ENCODE measurements around the gene TVP23B. TPM values are rescaled to one million over a fixed set of nuclear protein-coding genes. Genes with fewer than 3 reads are reported as not detected.
A peak's percentile ranks its signal among the peaks of the same experiment; 100 is the strongest.
"Not testable (repeated sequence)": the region's sequence is repeated elsewhere in the genome, so short reads cannot be mapped to it uniquely, and the experiment has no call there.

The TVP23B gene
- total and polyA plus RNA-seq, 2 donors (not counting 3 experiments of a cell fraction or from before 2014, with no cell fraction given): 16.8 to 29.6 TPM

DNA sequence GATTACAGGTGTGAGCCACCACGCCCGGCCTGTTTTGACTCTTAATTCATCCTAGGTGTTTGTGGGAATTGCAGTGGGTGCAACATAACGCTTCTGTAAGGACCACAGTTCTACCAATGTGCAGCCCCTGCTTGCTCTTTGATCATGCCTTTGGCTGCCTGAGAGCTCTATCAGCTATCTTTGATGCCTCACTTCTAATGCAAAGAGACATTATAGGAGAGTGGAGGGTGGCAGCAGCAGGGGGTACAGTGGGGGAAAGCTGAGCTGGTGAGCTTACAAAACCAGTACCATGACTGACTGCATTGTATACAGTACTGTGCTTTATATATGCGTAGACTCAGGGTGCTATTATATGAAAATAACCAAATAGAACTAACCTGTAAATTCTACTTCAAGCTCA lies 10.4 kb upstream of the TVP23B start:
- H3K27me3 ChIP-seq (ENCODE audit: control insufficient read depth in 2 of 2, insufficient read depth in 2 of 2, low read length in 2 of 2); H3K4me1 ChIP-seq (ENCODE audit: control insufficient read depth, extremely low read depth, insufficient read depth, low read length); H3K9me1 ChIP-seq (replicated peaks; ENCODE audit: control insufficient read depth, extremely low read depth, insufficient read depth, low read length); H3K27ac ChIP-seq (ENCODE audit: insufficient read depth, low read depth, low read length); H3K36me3 ChIP-seq (ENCODE audit: control insufficient read depth in 2 of 2, extremely low read depth in 1 of 2, insufficient read depth in 2 of 2, low read length in 2 of 2); H3K9ac ChIP-seq (replicated peaks; ENCODE audit: extremely low read depth, insufficient read depth, low read length); H3K4me2 ChIP-seq (ENCODE audit: insufficient read depth, low read length); H2AFZ ChIP-seq (ENCODE audit: low read depth, low read length); H3K9me3 ChIP-seq (replicated peaks; ENCODE audit: control insufficient read depth, insufficient read depth, low read length); H3K4me3 ChIP-seq (replicated peaks in 1 of 3; ENCODE audit: insufficient read depth in 1 of 3, low read depth in 1 of 3, low read length in 3 of 3); H3K79me2 ChIP-seq (ENCODE audit: control insufficient read depth, insufficient read depth, low read length); BruUV-seq (replicated peaks); H4K20me1 ChIP-seq (replicated peaks; ENCODE audit: control insufficient read depth, extremely low read depth, insufficient read depth, low read length); dilution Hi-C loops (cut with MboI; ENCODE audit: extremely low pct_ligation_motif_present, low sequenced_read_pairs); FAIRE-seq; CTCF ChIA-PET; DNase-seq (ENCODE audit: low read depth, low spot score); POLR2A ChIA-PET; intact Hi-C loops (cut with micrococcal nuclease): not testable (repeated sequence)

- H3K27me3 ChIP-seq (ENCODE audit: control insufficient read depth in 2 of 2, insufficient read depth in 2 of 2, low read length in 2 of 2); CTCF ChIA-PET; H3K4me1 ChIP-seq (ENCODE audit: control insufficient read depth, extremely low read depth, insufficient read depth, low read length); H3K9me3 ChIP-seq (replicated peaks; ENCODE audit: control insufficient read depth, insufficient read depth, low read length); H3K9me1 ChIP-seq (replicated peaks; ENCODE audit: control insufficient read depth, extremely low read depth, insufficient read depth, low read length); H3K79me2 ChIP-seq (ENCODE audit: control insufficient read depth, insufficient read depth, low read length); H4K20me1 ChIP-seq (replicated peaks; ENCODE audit: control insufficient read depth, extremely low read depth, insufficient read depth, low read length); DNase-seq (ENCODE audit: low read depth, low spot score); H3K27ac ChIP-seq (ENCODE audit: insufficient read depth, low read depth, low read length); POLR2A ChIA-PET; dilution Hi-C loops (cut with MboI; ENCODE audit: extremely low pct_ligation_motif_present, low sequenced_read_pairs); H3K4me3 ChIP-seq (replicated peaks in 1 of 3; ENCODE audit: insufficient read depth in 1 of 3, low read depth in 1 of 3, low read length in 3 of 3); H2AFZ ChIP-seq (ENCODE audit: low read depth, low read length); intact Hi-C loops (cut with micrococcal nuclease); H3K9ac ChIP-seq (replicated peaks; ENCODE audit: extremely low read depth, insufficient read depth, low read length); FAIRE-seq; H3K4me2 ChIP-seq (ENCODE audit: insufficient read depth, low read length); H3K36me3 ChIP-seq (ENCODE audit: control insufficient read depth in 2 of 2, extremely low read depth in 1 of 2, insufficient read depth in 2 of 2, low read length in 2 of 2); BruUV-seq (replicated peaks): not testable (repeated sequence)
Observed at GRCh38 chr17:18771066-18771465, 9.9 kb upstream of the TVP23B start.

DNA sequence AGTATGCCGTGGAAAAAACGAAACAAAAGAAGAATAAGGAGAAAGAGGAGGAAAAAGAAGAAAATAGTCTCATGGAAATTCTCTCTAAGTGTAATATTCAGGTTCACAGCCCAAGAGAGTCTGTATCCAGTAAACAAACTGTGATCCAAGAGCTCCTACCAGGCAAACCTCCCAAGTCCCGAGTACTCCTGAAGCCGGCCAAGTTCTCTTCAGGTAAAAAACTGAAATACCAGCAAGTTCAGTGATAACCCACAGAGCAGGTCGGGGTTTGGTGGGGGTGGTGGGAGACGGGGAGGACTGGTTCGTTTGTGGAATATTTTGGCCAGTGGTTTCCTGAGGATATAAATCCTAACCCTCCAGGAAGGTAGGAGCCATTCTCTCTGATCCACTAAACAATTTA lies 8.5 kb upstream of the TVP23B start:
- no peak for DNase-seq (ENCODE audit: low read depth, low spot score)
- Histone ChIP-seq H3K4me2 (ENCODE audit: insufficient read depth, low read length) (no peak overlapping the region), H3K27me3 (ENCODE audit: control insufficient read depth in 2 of 2, insufficient read depth in 2 of 2, low read length in 2 of 2) (peaks cover 3 to 6% of the 10 kb centered on the region in 2 experiments), H3K9me3 (replicated peaks; ENCODE audit: control insufficient read depth, insufficient read depth, low read length) (no peaks in the 10 kb centered on the region), H2AFZ (ENCODE audit: low read depth, low read length) (no peak overlapping the region), H4K20me1 (replicated peaks; ENCODE audit: control insufficient read depth, extremely low read depth, insufficient read depth, low read length) (no peaks in the 10 kb centered on the region), H3K4me1 (ENCODE audit: control insufficient read depth, extremely low read depth, insufficient read depth, low read length) (no peaks in the 10 kb centered on the region), H3K79me2 (ENCODE audit: control insufficient read depth, insufficient read depth, low read length) (no peaks in the 10 kb centered on the region), H3K27ac (ENCODE audit: insufficient read depth, low read depth, low read length) (no peak overlapping the region), H3K36me3 (ENCODE audit: control insufficient read depth in 2 of 2, extremely low read depth in 1 of 2, insufficient read depth in 2 of 2, low read length in 2 of 2) (no peaks in the 10 kb centered on the region), H3K4me3 (replicated peaks in 1 of 3; ENCODE audit: insufficient read depth in 1 of 3, low read depth in 1 of 3, low read length in 3 of 3) (no peak overlapping the region), H3K9ac (replicated peaks; ENCODE audit: extremely low read depth, insufficient read depth, low read length) (no peak overlapping the region), H3K9me1 (replicated peaks; ENCODE audit: control insufficient read depth, extremely low read depth, insufficient read depth, low read length) (no peaks in the 10 kb centered on the region)
- no peak for TF ChIP-seq POLR2A (IDR thresholded peaks at IDR 0.05; ENCODE audit: low read depth, low read length)
- TF ChIP-seq POLR2AphosphoS5 (IDR thresholded peaks at IDR 0.05; ENCODE audit: insufficient read depth, low read depth, low read length): no peak
- TF ChIP-seq, protein P1, sequence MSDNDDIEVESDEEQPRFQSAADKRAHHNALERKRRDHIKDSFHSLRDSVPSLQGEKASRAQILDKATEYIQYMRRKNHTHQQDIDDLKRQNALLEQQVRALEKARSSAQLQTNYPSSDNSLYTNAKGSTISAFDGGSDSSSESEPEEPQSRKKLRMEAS (IDR thresholded peaks at IDR 0.05; ENCODE audit: insufficient read depth, insufficient read length): no peak
- intact Hi-C loops (cut with micrococcal nuclease) (no loop called here), dilution Hi-C loops (cut with MboI; ENCODE audit: extremely low pct_ligation_motif_present, low sequenced_read_pairs) (no loop called here)
- no peak for FAIRE-seq
- POLR2A ChIA-PET: no interaction called here
- BruUV-seq (replicated peaks): no TSS peak
- CTCF ChIA-PET: no interaction called here

GRCh38 chr17:18781805-18782204 lies 822 bp downstream of the TVP23B start:
- H3K9me3 ChIP-seq (replicated peaks; ENCODE audit: control insufficient read depth, insufficient read depth, low read length); H3K9ac ChIP-seq (replicated peaks; ENCODE audit: extremely low read depth, insufficient read depth, low read length); H3K4me2 ChIP-seq (ENCODE audit: insufficient read depth, low read length); BruUV-seq (replicated peaks); H3K36me3 ChIP-seq (ENCODE audit: control insufficient read depth in 2 of 2, extremely low read depth in 1 of 2, insufficient read depth in 2 of 2, low read length in 2 of 2); dilution Hi-C loops (cut with MboI; ENCODE audit: extremely low pct_ligation_motif_present, low sequenced_read_pairs); CTCF ChIA-PET; H3K4me1 ChIP-seq (ENCODE audit: control insufficient read depth, extremely low read depth, insufficient read depth, low read length); H4K20me1 ChIP-seq (replicated peaks; ENCODE audit: control insufficient read depth, extremely low read depth, insufficient read depth, low read length); H2AFZ ChIP-seq (ENCODE audit: low read depth, low read length); DNase-seq (ENCODE audit: low read depth, low spot score); H3K27me3 ChIP-seq (ENCODE audit: control insufficient read depth in 2 of 2, insufficient read depth in 2 of 2, low read length in 2 of 2); H3K9me1 ChIP-seq (replicated peaks; ENCODE audit: control insufficient read depth, extremely low read depth, insufficient read depth, low read length); POLR2A ChIA-PET; H3K27ac ChIP-seq (ENCODE audit: insufficient read depth, low read depth, low read length): not testable (repeated sequence)
- H3K79me2 ChIP-seq (ENCODE audit: control insufficient read depth, insufficient read depth, low read length): peaks cover 24% of the 10 kb centered on the region
- peak overlapping the region; percentile 8 to 54 (median 20) for H3K4me3 ChIP-seq (replicated peaks in 1 of 3; ENCODE audit: insufficient read depth in 1 of 3, low read depth in 1 of 3, low read length in 3 of 3)
- intact Hi-C loops (cut with micrococcal nuclease): loop anchor here (2.0 kb wide), 1 partner anchor 77 kb away; the partner anchor contains the start of gene PRPSAP2
- FAIRE-seq: peak; percentile 4

Measured in endothelial cell of umbilical vein (primary cell).